Stimulated activated naive CD4-positive, alpha-beta T cell treated with Interleukin-2 at 50 U/mL for 16 hours (primary cell): ENCODE data around the gene CTSD.
A peak's percentile ranks its signal among the peaks of the same experiment; 100 is the strongest.

Experiments used
- DNase-seq: peaks from one replicate; lab custom pipeline; 2025; lab: John Stamatoyannopoulos, UW

CTSD gene

DNA sequence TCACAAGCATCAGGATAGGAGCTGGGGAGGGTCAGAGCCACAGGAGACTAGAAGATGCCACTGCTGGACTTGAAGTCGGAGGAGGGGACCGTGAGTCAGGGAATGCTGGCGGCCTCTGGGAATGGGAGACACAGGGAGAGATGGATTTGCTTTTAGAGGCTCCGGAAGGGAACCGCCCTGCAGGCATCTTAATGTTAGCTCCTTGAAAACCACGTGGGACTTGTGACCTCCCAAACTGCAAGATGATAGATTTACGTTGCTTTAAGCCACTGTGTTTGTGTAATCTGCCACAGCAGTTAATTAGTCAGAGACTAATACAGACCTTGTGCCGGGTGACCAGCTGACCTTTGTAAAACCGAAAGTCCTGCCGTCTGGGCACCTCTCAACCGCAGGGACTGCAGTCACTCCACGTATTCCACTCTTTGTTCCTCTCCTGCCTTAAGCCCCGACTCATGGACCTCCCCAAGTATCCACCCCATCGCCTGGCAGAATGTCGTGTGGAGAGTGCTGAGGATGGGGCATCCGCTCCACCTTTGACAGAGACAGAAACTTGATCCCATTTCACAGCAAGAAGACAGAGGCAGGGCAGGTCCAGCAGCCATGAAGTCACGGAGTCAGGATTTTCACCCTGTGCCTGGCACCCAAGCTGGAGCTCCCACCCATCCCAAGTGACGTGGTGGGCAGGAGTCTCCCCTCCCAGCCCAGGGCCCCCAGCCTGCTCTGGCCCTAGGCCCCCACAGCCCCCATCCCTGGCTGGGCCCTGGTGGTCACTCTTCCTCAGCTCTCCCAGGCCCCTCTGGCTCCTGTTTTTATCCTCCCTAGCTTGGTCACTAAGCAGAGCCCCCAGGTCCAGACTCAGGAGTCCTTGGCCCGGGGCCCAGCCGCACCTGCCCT lies 19.4 kb upstream of the CTSD start:
- no peak for DNase-seq

DNA sequence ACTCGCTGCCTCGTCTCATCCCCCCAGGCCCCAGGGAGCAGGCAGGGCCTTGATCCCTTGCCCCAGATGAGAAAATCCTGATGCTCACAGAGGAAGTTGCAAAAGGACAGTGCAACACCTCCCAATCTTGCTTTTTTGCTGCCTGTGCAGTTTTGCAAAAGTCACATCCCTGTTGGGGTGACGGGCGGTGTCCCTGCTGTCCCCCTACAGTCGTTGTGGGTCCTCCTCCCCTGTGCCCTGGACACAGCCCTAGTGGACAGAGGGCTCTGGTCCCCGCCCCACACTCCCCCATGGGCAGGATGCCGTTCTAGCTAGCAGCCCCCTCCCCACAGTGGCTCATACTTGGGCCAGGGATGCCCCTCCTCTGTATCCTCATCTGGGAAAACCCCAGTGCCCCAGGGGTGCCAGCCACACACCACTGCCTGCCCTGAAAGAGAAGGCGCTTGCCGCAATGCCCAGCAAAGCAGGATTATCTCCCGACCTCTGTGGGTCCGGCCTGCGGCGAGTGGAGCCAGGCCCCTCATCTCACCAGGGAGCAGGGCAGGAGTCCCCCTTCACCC lies 18.4 kb upstream of the CTSD start:
- DNase-seq = no peak

DNA sequence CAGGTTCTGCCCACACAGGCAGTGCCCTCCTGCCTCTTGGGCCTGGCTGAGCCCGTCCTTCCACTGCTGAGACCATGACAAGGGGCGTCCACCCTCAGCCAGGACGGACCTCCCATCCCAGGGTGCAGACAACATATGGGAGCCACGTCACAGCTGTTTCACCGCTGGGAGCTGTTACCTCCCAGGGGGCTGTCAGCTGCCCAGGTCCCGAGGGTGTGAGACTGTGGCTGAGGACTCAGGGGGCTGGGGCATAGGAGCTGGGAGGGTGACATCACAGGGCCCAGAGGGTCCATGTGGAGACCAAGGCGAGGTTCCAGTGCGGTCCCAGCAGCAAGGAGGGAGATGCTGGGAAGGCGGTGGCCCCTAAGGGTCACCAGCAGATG lies 17.9 kb upstream of the CTSD start:
- no peak for DNase-seq

DNA sequence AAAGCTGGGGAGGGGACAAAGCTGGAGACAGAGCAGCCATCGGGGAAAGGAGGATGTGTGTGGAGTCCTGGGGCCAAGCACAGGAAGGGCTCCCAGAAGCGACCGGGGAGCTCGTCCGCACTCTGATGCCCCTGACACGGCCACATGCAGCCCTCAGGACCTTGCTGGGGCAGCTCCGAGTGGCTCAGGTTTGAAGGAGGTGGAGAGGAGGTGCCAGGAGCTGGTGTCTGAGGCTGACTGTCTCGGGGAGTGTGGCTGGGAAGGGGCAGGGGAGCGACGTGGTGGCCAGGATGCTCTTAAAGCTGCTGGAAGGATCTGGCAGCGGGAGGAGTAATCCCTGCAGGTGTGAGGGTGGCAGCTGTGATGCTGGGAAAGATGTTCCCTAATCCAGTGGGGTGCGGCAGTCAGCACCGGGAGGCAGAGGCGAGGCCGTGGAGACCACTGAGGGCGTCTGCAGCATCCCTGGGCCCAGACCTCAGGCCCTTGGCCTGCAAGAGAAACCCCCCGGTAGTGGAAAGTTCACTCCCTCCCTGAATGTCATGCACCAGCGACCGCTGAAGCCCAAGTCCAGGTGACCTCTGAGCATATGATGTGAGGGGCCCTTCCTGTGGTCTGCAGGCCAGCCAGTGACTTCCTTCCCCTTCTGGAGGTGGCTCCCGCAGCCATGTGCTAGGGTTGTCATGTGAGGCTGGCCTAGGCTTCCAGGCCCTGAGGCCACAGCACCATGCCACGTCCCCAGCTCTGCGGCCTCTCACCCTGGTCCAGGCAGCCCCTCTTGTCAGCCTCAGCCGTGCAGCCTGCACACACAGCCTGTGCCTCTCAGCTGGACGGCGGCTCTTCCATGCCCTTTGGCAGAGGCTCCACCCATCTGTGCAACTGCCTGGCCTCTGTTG lies 17.2 kb upstream of the CTSD start:
- no peak for DNase-seq

DNA sequence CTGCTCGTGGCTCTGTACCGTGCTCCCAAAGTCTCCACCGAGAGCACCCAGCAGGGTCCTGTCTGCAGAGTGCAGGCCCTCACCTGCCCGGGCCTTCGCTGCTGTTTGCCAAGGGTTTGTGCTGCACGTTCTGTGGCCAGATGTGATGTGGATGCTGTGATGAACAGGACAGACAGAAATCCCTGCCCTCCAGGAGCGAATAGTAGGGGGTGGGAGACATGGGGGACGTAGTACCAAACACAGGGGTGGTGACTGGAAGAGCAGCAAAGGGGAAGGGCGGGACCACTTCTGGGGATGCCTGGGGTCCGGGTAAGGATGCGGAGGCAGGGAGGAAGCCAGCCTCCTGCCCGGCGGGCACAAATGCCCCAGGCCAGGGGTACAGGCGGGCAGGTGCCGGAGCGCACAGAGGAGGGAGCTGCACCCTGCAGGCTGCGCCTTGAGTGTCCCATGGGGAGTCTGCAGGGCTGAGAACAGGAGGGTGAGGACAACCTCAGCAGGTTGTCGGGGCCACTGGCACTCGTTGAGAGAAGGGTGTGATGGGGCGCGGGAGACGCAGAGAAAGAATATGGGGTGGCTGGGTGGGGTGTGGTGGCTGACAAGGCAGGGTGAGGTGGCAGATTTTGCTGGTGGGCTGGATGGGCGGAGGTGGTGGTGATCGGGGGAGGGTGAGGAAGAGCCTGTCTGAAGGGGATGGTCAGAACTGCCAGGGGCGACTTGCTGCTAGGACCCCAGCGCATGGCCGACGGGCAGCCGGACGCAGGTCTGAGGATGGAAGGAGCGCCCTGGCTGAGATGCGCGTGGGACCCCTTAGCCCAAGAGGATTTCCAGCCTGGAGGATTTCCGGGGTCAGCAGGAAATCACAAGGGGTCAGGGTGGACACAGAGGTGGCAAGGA lies 16.3 kb upstream of the CTSD start:
- DNase-seq = no peak

DNA sequence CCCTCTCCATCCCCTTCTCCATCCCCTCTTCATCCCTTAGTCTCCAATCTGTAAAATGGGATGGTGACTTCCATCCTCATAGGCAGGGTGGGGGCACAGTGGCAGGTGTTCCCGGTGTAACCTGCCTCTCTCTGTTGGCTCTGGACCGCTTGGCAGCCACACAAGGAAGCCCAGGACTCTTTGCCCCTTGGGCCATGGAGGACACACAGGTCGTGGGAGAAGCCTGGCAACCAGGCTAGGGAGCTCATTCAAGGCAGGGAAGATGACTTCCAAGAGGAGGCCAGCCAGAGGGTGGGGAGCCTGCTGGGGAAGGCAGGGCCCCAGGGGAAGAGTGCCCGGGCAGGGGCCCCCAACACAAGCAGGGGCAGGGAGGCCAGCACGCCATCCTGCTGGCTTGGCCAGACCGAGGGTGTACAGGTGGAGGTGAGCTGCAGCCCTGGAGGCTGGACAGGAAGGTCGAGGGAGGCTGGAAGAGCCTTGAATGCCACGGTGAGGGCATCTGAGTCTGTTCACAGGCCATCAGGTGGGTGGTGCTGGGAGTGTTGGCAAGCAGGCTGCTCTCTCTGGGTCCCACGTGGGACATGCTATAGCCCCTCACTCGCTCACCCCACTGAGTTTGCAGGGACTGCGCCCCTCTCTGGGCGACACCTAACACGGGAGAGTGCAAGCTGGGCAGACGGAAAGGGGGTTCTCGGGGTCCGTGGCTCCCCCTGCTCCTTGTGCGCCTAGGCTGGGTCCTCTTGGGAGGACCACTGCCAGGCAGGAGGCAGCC lies 15.5 kb upstream of the CTSD start:
- no peak for DNase-seq

DNA sequence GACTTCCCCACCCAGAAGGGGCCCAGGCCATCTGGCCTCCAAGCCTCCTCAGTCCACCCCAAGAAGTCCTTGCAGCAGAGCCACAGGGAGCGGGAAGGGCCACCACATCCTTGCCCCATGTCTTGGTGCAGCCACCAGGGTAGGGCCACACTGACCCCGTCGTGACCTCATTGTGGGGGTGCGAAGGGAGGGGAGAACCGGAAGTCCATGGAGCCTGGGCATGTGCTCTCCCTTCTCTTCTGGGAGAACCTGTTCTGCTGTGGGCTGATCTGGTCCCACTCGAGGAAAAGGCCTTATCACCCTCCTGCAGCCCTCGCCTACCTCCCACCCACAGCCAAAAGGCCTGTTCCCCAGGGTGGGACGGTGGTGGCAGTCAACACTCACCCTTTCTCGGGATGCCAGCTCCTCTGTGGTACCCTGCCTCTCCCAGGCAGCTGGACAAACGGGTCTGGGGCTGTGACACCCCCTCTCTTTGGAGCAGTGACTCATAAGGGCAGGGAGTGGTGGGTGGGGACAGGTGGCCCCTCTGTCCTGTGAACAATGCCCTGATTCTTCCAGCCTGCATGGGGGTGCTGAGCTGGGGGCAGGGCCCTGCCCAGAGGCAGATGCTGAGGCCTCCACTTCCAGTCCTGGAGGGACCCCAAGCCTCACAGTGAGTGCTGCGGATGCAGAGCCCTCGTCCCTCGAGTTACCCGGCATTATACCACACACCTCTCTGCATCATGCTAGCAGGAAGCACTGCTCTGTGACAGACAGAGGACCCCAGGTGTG lies 14.6 kb upstream of the CTSD start:
- no peak for DNase-seq

DNA sequence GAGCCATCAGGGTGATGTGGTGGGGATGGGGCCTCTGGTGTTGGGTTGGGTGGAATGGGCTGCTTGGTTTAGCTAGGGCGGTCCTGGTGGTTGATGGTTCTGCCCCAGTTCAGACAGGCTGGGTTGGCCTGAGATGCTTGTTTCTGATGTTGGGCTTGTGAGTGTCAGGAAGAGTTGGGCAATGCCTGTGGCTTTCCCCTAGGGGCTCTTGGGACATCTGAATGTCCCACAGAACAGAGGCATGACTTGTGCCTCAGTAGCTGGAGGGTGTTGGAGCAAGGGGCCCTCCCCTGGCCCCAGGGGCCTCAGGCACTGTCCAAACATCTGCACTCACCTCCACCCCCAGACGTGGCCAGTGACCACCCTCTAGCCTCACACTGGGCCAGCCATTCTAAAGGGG lies 14.0 kb upstream of the CTSD start:
- DNase-seq = no peak

DNA sequence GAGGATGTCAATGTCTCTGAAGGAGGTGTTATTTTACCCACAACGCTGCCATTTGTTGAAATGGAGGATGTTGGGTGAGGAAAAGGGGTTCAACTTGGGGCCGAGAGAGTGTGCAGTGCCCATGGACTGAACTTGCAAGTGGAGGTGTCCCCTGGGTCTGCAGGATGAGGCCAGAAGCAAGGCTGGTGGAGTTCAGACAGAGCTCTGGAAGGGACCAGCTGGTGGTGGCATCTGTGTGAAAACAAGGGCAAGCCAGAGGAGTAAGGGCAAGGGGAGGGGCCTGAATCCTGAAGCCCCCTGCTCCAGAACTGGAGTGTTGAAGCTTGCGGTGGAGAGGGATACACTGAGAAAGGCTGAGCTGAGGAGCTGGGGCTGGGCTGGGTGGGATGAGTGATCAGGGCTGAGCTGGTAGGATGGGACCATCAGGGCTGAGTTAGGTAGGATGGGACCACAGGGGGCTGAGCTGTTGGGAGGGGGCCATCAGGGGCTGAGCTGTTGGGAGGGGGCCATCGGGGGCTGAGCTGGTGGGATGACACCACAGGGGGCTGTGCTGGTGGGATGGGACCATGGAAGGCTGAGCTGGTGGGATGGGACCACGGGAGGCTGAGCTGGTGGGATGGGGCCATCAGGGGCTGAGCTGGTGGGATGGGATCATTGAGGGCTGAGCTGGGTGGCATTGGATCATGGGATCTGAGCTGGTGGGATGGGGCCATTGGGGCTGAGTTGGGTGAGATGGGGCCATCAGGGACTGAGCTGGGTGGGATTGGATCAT lies 13.4 kb upstream of the CTSD start:
- DNase-seq = no peak

DNA sequence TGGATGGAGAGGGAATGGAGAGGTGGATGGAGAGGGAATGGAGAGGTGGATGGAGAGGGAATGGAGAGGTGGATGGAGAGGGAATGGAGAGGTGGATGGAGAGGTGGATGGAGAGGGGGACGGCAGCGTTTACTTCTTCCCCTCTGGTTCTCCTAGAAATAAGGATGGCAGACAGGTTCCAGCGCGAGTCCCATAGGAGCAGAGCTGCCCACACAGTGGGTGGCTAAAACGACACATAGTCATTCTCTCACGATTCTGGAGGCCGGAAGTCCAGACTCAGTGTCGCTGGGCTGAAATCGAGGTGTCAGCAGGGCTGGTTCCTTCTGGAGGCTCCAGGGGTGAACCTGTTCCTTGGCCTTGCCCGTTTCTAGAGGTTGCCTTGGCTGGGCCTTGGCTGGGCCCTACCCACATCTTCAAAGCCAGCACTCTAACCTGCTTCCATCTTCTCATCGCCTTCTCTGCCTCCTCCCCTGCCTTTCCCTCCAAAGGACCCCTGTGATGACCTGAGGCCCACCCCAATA lies 12.7 kb upstream of the CTSD start:
- DNase-seq = no peak

DNA sequence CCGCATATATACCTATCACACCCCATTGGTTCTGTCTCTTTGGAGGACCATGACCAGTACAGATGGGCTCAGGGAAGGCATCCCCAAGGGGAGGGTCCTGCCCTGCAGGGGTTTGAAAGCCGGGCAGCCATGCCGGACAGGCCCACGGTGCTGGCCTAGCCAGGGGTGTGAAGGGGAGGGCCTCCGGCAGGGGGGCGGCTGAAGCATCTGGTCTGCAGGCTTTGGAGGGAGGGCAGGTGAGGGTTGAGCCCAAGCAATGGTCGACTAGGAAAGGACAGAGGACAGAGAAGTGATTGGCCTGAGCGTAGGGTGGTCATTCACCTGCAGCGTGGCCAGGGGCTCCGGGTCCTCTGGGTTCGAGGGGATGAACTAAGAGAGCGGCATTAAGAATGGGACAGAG lies 11.2 kb upstream of the CTSD start:
- DNase-seq = no peak

DNA sequence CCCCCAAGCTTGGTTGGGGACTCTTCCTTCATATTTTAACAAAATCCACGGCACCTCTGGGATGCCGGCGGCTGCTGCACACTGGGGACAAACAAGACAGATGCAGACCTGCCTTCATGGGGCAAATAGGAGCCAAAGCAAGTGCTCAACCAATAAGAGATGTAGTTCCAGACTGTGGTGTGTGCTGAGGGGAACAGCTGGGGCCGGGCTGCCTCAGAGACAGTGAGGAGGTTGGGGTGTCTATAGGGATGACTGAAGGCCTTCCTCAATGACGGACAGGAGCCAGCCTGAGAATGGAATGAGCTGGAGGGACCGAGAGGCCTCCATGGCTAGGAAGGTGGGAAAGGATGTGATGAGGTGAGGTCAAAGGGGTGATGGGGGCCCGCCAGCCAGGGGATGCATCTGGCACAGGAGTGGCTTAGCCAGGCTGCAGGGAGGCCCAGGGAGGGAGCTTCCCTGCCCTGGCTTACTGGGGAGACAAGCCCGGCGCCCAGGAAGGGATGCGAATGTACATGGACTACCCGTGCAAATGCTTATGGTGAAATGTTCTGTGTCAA lies 10.3 kb upstream of the CTSD start:
- no peak for DNase-seq

DNA sequence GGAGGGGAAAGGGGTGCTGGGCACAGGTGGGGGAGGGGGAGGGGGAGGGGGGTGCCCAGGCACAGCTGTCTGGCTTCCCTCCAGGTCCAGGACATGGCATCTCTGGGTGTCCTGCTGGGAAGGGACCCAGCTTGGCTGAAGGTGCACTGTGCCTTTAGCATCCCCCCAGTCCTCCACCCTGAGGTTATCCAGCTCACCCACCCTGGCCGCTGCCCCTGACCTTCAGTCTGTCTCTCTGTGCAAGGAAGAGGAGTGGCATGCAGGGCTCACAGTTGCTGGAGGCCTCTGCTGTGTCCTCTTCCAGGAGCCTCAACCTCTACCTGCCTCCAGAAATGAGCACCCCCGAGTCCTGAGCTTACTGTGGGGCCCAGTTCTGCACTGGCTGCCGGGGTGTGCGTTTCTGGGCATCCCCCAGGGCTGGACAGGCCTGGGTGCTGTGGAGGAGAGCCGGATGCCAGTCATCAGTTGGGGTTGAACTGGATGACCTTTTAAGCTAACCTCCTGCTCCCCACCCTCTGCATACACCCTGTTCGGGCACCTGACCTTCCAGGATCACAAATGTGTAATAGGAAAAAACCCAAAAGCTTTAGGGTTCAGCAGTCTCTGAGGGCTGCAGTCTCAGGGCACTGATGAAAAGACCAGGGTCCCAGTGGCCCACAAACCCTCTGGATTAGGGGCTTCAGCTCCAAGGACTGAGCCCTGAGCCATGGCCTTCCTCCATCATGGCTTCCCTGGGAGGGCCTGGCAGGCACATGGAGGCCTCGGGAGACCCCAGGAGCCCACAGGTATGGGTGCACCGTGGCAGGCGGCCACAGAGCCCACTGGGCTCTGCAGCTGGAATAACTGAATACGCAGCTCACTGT lies 9.6 kb upstream of the CTSD start:
- DNase-seq = no peak

DNA sequence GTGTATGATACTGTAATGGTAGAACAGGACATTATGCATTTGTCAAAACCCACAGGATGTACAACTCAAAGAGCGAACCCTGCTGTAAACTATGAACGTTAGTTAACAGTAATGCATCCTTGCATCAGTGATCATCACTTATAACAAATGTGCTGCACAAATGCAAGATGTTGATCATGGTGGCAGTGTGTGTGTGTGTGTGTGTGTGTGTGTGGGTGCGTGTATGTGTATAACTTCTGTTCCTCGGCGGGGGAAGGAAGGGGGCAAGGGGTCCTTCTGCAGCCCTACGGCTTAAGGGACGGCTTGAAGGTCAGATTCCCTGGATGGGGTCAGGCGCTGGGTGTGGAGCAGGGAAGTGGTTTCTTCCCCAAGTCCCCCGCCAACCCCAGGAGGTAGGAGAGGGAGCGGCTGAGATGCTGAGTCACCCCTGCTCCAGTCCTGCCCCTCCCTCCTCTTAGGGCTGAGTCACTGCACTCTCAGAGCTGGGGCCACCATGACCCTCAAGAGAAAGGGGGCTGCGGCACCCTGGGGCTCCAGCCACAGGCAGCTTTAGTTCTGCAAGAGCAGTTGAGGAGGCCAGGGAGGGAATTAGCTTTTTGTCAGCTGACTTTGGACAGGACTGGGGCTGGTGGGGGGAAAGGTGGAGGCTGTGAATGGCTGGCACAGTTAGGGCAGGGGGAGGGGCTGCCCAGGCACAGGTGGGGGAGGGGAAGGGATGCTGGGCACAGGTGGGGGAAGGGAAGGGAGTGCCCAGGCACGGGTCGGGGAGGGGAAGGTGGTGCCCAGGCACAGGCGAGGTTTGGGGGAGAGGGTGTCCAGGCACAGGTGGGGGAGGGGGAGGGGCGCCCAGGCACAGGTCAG lies 8.8 kb upstream of the CTSD start:
- DNase-seq = peak; percentile 70

DNA sequence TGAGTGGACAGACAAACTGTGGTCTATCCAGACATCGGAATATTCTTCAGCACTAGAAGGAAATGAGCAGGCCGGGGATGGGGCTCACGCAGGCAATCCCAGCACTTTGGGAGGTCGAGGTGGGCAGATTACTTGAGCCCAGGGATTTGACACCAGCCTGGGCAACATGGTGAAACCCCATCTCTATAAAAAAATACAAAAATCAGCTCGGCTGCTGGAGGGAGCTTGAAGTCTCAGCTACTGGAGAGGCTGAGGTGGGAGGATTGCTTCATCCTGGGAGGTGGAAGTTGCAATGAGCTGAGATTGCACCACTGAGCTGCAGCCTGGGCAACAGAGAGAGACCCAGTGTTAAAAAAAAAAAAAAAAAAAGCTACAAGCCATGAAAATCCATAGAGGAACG lies 8.0 kb upstream of the CTSD start:
- DNase-seq = no peak

DNA sequence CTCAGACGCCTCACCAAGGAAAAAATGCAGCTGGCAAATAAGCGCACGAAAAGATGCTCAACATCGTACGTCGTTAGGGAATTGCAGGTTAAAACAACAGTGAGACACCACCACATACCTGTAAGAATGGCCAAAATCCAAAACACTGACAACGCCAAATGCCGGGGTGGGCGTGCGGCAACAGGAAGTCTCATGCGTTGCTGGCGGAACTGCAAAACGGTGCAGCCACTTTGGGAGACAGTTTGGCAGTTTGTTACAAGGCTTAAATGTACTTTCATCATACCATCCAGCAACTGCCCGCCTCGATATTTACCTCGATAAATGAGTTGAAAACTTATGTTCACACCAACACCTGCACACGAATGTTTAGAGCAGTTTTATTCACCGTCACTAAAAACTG lies 7.5 kb upstream of the CTSD start:
- DNase-seq = no peak

DNA sequence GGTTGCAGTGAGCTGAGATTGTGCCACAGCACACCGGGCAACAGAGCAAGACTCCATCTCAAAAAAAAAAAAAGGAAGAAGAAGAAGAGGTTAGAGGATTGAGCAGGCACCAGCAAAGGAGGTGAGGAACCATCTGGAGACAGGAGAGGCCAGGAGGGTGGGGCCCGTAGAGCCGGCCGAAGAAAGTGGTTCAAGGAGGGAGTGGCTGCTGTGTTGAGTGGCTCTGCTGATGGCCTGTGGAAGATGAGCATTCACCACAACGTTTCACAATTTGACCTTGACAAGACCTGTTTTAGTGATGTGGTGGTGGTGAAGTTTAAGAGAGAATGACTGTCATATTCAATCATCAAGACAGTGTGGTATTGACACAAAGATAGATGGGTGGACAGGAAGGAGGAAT lies 6.8 kb upstream of the CTSD start:
- no peak for DNase-seq
